RWPE2 (cell line): ENCODE measurements around the gene PSG2.
A peak's percentile ranks its signal among the peaks of the same experiment; 100 is the strongest.
"Not testable (repeated sequence)": the region's sequence is repeated elsewhere in the genome, so short reads cannot be mapped to it uniquely, and the experiment has no call there.

Source experiments
- ATAC-seq: fragments of 200-7000 bp; cut with Tn5 transposase; 3 replicates; pipeline ENCODE4 v1.9.1; 2021; ENCODE audit warnings: low read depth
- DNase-seq: peaks from one replicate; pipeline ENCODE4 v3.0.0-alpha.2; 2020; ENCODE audit warnings: low spot score
- H3K27ac ChIP-seq: fragments of 450-650 bp; 2 replicates; pipeline ENCODE4 v1.5.1; 2017; ENCODE audit warnings: mild to moderate bottlenecking; ENCODE audit not compliant: poor library complexity, severe bottlenecking
- H3K27me3 ChIP-seq: fragments of 250-450 bp; sonication (Bioruptor Pico); 2 replicates; pipeline ENCODE4 v1.5.1; 2021; ENCODE audit warnings: mild to moderate bottlenecking, moderate library complexity; ENCODE audit not compliant: insufficient read depth, poor library complexity, severe bottlenecking
- H3K36me3 ChIP-seq: fragments of 250-450 bp; sonication (Bioruptor Pico); 2 replicates; pipeline ENCODE4 v1.5.1; 2020; ENCODE audit warnings: low read depth, mild to moderate bottlenecking, moderate library complexity
- H3K4me1 ChIP-seq: fragments of 250-450 bp; sonication (Bioruptor Pico); 2 replicates; pipeline ENCODE4 v1.5.1; 2021; ENCODE audit warnings: mild to moderate bottlenecking, moderate library complexity; ENCODE audit not compliant: insufficient read depth, poor library complexity, severe bottlenecking
- H3K4me3 ChIP-seq: fragments of 250-450 bp; sonication (Bioruptor Pico); 2 replicates; pipeline ENCODE4 v1.5.1; 2021; ENCODE audit warnings: mild to moderate bottlenecking, moderate library complexity; ENCODE audit not compliant: severe bottlenecking
- H3K9me3 ChIP-seq: fragments of 250-450 bp; sonication (Bioruptor Pico); 2 replicates; pipeline ENCODE4 v1.5.1; 2021; ENCODE audit warnings: mild to moderate bottlenecking, moderate library complexity; ENCODE audit not compliant: severe bottlenecking
- TF ChIP-seq, protein P1 (sequence below): fragments of 450-650 bp; IDR thresholded peaks from one replicate; pipeline ENCODE4 v1.5.1; 2017; ENCODE audit warnings: mild to moderate bottlenecking, moderate library complexity; ENCODE audit not compliant: poor library complexity, severe bottlenecking

Gene PSG2

DNA sequence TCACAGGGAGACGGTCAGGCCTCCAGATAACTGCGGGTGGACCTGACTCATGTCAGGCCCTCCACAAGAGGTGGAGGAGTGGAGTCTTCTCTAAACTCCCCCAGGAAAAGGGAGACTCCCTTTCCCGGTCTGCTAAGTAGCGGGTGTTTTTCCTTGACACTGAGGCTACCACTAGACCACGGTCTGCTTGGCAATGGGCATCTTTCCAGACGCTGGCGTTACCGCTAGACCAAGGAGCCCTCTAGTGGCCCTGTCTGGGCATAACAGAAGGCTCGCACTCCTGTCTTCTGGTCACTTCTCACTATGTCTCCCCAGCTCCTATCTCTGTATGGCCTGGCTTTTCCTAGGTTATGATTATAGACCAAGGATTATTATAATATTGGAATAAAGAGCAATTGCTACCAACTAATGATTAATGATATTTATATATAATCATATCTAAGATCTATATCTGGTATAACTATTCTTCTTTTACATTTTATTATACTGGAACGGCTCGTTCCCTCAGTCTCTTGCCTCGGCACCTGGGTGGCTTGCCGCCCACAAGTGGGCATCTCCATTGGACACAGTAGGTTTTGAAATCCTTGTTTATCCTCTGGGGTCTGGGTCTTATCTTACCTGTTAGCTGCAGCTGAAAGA is 5.3 kb upstream of the PSG2 start:
- not testable (repeated sequence) for H3K27me3 ChIP-seq, H3K4me1 ChIP-seq, H3K4me3 ChIP-seq, H3K9me3 ChIP-seq, H3K36me3 ChIP-seq, H3K27ac ChIP-seq, ATAC-seq, DNase-seq
- TF ChIP-seq, protein P1, sequence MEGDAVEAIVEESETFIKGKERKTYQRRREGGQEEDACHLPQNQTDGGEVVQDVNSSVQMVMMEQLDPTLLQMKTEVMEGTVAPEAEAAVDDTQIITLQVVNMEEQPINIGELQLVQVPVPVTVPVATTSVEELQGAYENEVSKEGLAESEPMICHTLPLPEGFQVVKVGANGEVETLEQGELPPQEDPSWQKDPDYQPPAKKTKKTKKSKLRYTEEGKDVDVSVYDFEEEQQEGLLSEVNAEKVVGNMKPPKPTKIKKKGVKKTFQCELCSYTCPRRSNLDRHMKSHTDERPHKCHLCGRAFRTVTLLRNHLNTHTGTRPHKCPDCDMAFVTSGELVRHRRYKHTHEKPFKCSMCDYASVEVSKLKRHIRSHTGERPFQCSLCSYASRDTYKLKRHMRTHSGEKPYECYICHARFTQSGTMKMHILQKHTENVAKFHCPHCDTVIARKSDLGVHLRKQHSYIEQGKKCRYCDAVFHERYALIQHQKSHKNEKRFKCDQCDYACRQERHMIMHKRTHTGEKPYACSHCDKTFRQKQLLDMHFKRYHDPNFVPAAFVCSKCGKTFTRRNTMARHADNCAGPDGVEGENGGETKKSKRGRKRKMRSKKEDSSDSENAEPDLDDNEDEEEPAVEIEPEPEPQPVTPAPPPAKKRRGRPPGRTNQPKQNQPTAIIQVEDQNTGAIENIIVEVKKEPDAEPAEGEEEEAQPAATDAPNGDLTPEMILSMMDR: peak; percentile 78

DNA sequence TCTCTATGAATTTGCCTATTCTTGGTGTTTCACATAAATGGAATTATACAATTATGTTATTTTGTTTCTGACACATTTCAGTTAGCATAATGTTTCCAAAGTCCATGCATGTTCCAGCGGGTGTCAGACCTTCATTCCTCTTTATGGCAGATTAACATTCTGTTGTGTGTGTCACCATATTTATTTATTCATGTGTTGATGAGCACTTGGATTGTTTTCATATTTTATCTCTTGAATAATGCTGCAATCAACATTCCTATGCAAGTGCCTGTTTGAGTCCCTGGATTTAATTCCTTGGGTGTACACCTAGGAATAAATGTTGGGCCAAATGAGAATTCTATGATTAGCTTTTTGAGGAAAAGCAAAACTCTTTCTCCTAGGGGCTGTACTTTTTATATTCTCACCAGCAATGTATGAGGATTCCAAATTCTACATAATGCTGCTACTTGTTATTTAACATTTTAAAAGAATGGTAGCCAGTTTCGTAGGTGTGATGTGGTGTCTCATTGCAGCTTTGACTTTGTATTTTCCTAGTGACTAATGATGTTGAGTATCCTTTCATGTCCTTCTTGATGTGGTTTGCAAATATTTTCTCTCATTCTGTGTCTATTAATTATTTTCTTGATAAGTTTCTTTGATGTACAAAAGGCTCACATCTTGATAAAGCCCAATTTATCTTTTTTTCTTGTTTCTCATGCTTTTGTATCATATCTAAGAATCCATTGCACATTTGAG is 3.5 kb upstream of the PSG2 start:
- H3K9me3 ChIP-seq, DNase-seq, H3K27me3 ChIP-seq, H3K27ac ChIP-seq, H3K36me3 ChIP-seq, H3K4me1 ChIP-seq, H3K4me3 ChIP-seq, ATAC-seq: not testable (repeated sequence)

DNA sequence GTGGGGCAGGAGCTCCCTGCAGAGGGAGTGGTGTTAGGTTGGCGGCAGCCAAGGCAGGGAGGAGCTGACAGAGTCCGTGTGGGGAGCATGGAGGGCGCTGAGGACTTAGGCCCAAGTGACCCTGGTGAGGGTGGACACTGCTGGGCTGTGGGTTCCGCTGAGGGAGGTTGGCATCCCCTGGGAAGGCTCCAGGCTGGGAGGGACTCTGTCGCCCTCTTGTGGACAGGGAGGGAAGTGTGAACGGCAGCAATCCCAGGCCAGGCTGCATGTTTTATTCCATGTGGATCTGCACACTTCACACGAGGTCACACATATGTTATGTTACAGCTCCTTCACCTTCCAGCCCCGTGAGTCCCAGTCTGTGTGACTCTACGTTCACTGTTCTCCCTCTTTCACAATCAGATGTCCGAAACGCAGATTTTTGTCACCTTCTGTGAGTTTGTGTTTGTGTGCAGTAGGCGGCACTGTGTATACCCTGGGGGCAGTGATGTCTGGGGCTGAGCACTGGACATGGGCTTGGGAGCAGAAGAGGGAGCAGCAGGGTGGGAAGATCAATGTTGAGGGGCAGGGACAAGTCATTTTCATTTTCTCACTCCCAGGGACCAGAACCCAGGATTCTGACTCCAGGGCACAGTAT is 1.8 kb upstream of the PSG2 start:
- not testable (repeated sequence) for DNase-seq, ATAC-seq, H3K36me3 ChIP-seq, H3K4me1 ChIP-seq, H3K27ac ChIP-seq, H3K27me3 ChIP-seq, H3K9me3 ChIP-seq, H3K4me3 ChIP-seq
- TF ChIP-seq, protein P1: peak; percentile 58

DNA sequence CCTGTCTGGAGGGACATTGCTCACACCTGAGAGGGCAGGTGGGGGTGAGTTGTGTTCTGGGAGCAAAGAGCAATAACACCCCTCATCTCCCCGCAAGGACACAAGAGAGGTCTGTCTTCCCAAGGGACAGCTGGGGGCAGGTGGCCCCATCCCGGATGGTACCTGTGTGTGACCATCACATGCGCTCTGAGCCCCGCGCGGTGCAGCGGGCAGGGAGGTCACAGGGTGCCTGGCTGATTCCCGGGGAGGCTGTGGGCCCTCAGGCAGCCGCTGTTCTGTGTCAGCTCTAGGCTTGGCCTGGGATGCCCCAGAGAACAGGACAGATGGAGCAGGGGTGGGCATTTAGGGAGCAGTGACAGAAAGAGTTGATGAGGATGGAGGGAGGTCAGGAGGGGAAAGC is 1.2 kb upstream of the PSG2 start:
- ATAC-seq, H3K27me3 ChIP-seq, DNase-seq, H3K27ac ChIP-seq, H3K4me1 ChIP-seq, H3K4me3 ChIP-seq, H3K36me3 ChIP-seq, H3K9me3 ChIP-seq: not testable (repeated sequence)

DNA sequence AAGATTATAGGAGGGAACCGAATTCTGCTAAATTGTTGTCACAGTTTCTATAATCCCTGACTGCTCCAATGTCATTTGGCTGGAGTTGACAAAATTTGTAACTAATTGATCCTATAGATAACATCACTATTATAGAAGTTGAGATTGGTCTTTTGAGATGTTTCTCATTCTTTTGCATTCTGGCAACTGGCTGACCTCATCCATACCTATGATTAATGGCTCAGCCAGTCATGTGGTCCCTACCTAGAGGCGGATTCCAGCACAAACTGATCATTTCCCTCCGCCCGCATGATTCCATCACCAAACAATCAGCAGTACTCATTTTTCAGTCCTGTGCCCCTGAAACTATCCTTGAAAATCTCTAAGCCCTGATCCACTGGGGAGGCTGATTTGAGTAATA is 4.2 kb downstream of the PSG2 start:
- no peaks in the 10 kb centered on the region for H3K27me3 ChIP-seq
- H3K4me1 ChIP-seq: peaks cover 14% of the 10 kb centered on the region
- H3K4me3 ChIP-seq: no peak overlapping the region
- DNase-seq: no peak
- peak overlapping the region; percentile 79 for H3K27ac ChIP-seq
- H3K36me3 ChIP-seq: no peaks in the 10 kb centered on the region
- ATAC-seq: no peak
- TF ChIP-seq, protein P1: no peak
- H3K9me3 ChIP-seq: no peaks in the 10 kb centered on the region

DNA sequence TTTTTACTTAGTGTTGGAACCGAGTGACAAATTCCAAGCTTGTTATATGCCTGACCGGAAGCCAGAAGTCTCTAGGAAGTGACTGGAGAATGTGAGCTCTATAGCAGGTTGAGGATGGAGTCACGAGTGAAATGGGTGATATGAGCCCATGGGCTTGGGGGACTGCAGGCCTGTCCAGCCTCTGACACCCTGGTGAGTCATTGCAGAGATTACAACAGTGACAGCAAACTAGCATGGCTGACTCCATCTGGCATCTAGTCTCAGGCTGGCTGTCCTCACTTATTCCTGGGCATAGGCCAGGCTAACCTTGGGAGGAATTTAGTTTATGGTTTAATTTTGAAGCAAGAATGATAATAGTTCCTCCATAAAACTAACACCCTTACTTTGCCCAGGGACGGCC is 4.6 kb downstream of the PSG2 start:
- Histone ChIP-seq H3K27ac (peak overlapping the region; percentile 79), H3K4me1 (peaks cover 14% of the 10 kb centered on the region)
- not testable (repeated sequence) for DNase-seq, H3K9me3 ChIP-seq, ATAC-seq, H3K36me3 ChIP-seq, H3K4me3 ChIP-seq, H3K27me3 ChIP-seq

DNA sequence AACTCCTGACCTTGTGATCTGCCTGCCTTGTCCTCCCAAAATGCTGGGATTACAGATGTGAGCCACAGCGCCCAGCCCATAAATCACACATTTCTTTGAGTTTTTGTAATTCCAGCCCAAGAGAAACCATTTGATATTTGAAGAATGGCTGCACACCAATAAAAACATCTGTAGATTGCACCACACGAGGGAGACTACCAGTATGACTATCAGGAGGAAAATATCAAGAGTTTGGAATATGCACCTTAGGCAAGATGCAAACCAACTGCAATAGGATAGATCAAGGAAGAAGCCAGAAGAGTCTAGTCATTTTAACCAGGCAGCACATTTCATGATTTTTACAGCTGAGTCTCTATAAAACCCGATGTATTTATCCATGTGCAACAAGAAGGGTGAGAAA is 20.1 kb downstream of the PSG2 start:
- DNase-seq, H3K9me3 ChIP-seq, H3K4me3 ChIP-seq, H3K36me3 ChIP-seq, ATAC-seq, H3K27ac ChIP-seq, H3K27me3 ChIP-seq: not testable (repeated sequence)
- H3K4me1 ChIP-seq: peaks cover 12% of the 10 kb centered on the region

DNA sequence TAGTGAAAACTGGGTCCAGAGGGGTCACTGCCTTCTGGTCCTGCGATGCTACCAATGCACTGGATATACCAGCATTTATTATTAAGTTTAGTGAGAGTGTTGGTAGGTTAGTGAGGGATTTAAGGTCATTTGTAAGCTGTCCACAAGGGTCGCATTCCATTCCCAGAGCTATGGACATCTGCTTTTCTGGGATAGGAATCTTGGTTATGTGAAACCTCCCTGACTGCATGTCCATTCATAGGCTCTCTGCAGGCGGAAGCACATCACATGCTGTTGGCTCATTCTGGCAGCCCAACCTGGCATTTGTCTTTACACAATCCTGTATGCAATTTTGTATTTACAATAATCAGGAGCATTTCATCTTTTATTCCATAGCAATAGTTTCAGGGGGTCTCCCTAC is 21.2 kb downstream of the PSG2 start:
- H3K4me1 ChIP-seq: peaks cover 12% of the 10 kb centered on the region
- not testable (repeated sequence) for H3K36me3 ChIP-seq, H3K9me3 ChIP-seq, DNase-seq, H3K27me3 ChIP-seq, ATAC-seq, H3K4me3 ChIP-seq, H3K27ac ChIP-seq
